ENCODE data around the gene GPR152.

- TF ChIP-seq CTCF (IDR thresholded peaks at IDR 0.05) (no peak), POLR2A (IDR thresholded peaks at IDR 0.05) (no peak)
These were observed 46.7 kb downstream of the GPR152 start for GRCh38 chr11:67405688-67406339.

All from right lobe of liver (tissue), 4 donors.